K562 (cell line): Measurements from ENCODE around the gene MAGEB1. TPM values are rescaled to one million over a fixed set of nuclear protein-coding genes. Genes with fewer than 3 reads are reported as not detected.

Experiments
- ATF7 ChIP-seq: fragments of 450-650 bp; IDR thresholded peaks from 2 replicates; pipeline ENCODE4 v1.7.1; 2014; ENCODE audit warnings: mild to moderate bottlenecking, moderate library complexity
- CEBPB ChIP-seq: fragments of 450-650 bp; IDR thresholded peaks from 2 replicates; pipeline ENCODE4 v1.6.1; 2016; ENCODE audit warnings: missing genetic modification characterization, missing compliant biosample characterization
- CREM ChIP-seq: IDR thresholded peaks from 2 replicates; pipeline ENCODE4 v1.6.1; 2014; ENCODE audit warnings: antibody characterized with exemption, low read depth
- ETS2 ChIP-seq: IDR thresholded peaks from 2 replicates; pipeline ENCODE4 v1.6.1; 2016; ENCODE audit warnings: borderline replicate concordance, missing genetic modification characterization, mild to moderate bottlenecking, moderate library complexity, missing compliant biosample characterization; ENCODE audit not compliant: poor library complexity, severe bottlenecking
- FOSL1 ChIP-seq: fragments of 200-800 bp; sonication (Bioruptor generic); conservative IDR thresholded peaks from 2 replicates; pipeline ENCODE4 v1.6.1; 2016; ENCODE audit warnings: missing genetic modification characterization, missing compliant biosample characterization
- HNRNPL ChIP-seq: fragments of 200-400 bp; formaldehyde crosslinking; IDR thresholded peaks from 2 replicates; pipeline ENCODE4 v1.6.1; 2017; ENCODE audit warnings: low read depth, mild to moderate bottlenecking, low read length
- NCOR1 ChIP-seq: fragments of 450-650 bp; IDR thresholded peaks from 2 replicates; pipeline ENCODE4 v1.6.1; 2016; ENCODE audit warnings: mild to moderate bottlenecking, moderate library complexity
- NFE2 ChIP-seq: IDR thresholded peaks from 2 replicates; pipeline ENCODE4 v1.6.1; 2014; ENCODE audit warnings: antibody characterized with exemption, low read depth
- SAP30 ChIP-seq: fragments of 200-600 bp; sonication (generic); IDR thresholded peaks from 2 replicates; pipeline ENCODE4 v1.6.1; 2012; ENCODE audit warnings: borderline replicate concordance, low read depth, mild to moderate bottlenecking, moderate library complexity, low read length, control low read depth, inconsistent platforms; ENCODE audit not compliant: insufficient read depth, poor library complexity, severe bottlenecking
- SIX5 ChIP-seq, 2 experiments: IDR thresholded peaks; 2 replicates each; pipeline ENCODE4 v1.6.1; 2011; ENCODE audit warnings: low read length in 2 of 2, borderline replicate concordance in 1 of 2, low read depth in 1 of 2, mild to moderate bottlenecking in 1 of 2, moderate library complexity in 1 of 2; ENCODE audit not compliant: insufficient read depth in 1 of 2
- TAF9B ChIP-seq: fragments of 450-650 bp; IDR thresholded peaks from 2 replicates; pipeline ENCODE4 v1.6.1; 2018; ENCODE audit warnings: mild to moderate bottlenecking; ENCODE audit not compliant: partially characterized antibody
- ZBTB7A ChIP-seq: IDR thresholded peaks from 2 replicates; pipeline ENCODE4 v1.6.1; 2011; ENCODE audit warnings: low read depth, mild to moderate bottlenecking, low read length, moderate library complexity, borderline replicate concordance; ENCODE audit not compliant: control insufficient read depth
- ZFPM2 ChIP-seq: fragments of 250-450 bp; sonication (Bioruptor Pico); IDR thresholded peaks from 2 replicates; pipeline ENCODE4 v1.5.1; 2022; ENCODE audit warnings: mild to moderate bottlenecking
- ZNF121 ChIP-seq: sonication (generic); formaldehyde crosslinking; conservative IDR thresholded peaks from 2 replicates; pipeline ENCODE4 v1.8.0; 2022; ENCODE audit warnings: missing genetic modification reagents
- ZNF239 ChIP-seq: fragments of 250-450 bp; sonication (Bioruptor Pico); IDR thresholded peaks from 2 replicates; pipeline ENCODE4 v1.4.0; 2020; ENCODE audit warnings: mild to moderate bottlenecking
- ZNF398 ChIP-seq: fragments of 250-450 bp; sonication (Bioruptor Pico); IDR thresholded peaks from 2 replicates; pipeline ENCODE4 v1.8.0; 2021; ENCODE audit warnings: moderate library complexity, mild to moderate bottlenecking, inconsistent platforms
- ZNF57 ChIP-seq: fragments of 450-650 bp; formaldehyde crosslinking; IDR thresholded peaks from 2 replicates; pipeline ENCODE4 v1.4.0; 2020; ENCODE audit warnings: mild to moderate bottlenecking, moderate library complexity
- polyA plus RNA-seq, 8 experiments: library from polyadenylated mRNA; depleted of rRNA in 4 of 8; stranded (reverse) in 5 of 8; unstranded in 3 of 8; fragments of >200 nt; fragmentation: Nextera tagmentation in 2 of 8; fragmentation: Illumina TruSeq in 1 of 8; extraction: Ambion mirVana in 2 of 8; extraction: Trizol in 1 of 8; gene quantifications; 2 replicates each; pipeline versions ENCODE4 v1.2.1 to v1.2.3, GENCODE V29; 2011 to 2014; ENCODE audit warnings: inconsistent platforms in 1 of 8, missing spikeins in 1 of 8
- total RNA-seq, 7 experiments: library from RNA; depleted of rRNA in 6 of 7; stranded (reverse); fragments of >200 nt in 6 of 7; fragmentation: Illumina TruSeq in 2 of 7; extraction: Trizol in 2 of 7; gene quantifications; 2 replicates each; pipeline versions ENCODE4 v1.2.1 to v1.2.3, GENCODE V29; 2011 to 2021; ENCODE audit warnings: low replicate concordance in 1 of 7
- TF ChIP-seq, protein P1 (sequence below): fragments of 450-650 bp; conservative IDR thresholded peaks from 2 replicates; pipeline ENCODE4 v1.6.1; 2016; ENCODE audit warnings: missing genetic modification characterization, low read depth, mild to moderate bottlenecking, missing compliant biosample characterization, moderate library complexity
- TF ChIP-seq, protein P2 (sequence below): fragments of 200-400 bp; formaldehyde crosslinking; IDR thresholded peaks from 2 replicates; pipeline ENCODE4 v1.6.1; 2017; ENCODE audit warnings: mild to moderate bottlenecking, low read depth, low read length, moderate library complexity
- TF ChIP-seq, protein P3 (sequence below): fragments of 450-650 bp; formaldehyde crosslinking; IDR thresholded peaks from 2 replicates; pipeline ENCODE4 v1.4.0; 2022; ENCODE audit warnings: mild to moderate bottlenecking, moderate library complexity
- TF ChIP-seq, protein P4 (sequence below): sonication (generic); formaldehyde crosslinking; IDR thresholded peaks from 2 replicates; pipeline ENCODE4 v1.8.0; 2022; ENCODE audit warnings: mild to moderate bottlenecking, missing genetic modification reagents, borderline replicate concordance

Gene MAGEB1
- total and polyA plus RNA-seq, 9 of the 15 experiments (the other 6 are each of a cell fraction or from before 2014, with no cell fraction given), result 32.6 to 100 (median 43.4) TPM

- TF ChIP-seq, protein P1, sequence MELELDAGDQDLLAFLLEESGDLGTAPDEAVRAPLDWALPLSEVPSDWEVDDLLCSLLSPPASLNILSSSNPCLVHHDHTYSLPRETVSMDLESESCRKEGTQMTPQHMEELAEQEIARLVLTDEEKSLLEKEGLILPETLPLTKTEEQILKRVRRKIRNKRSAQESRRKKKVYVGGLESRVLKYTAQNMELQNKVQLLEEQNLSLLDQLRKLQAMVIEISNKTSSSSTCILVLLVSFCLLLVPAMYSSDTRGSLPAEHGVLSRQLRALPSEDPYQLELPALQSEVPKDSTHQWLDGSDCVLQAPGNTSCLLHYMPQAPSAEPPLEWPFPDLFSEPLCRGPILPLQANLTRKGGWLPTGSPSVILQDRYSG (tag), result no peak
- TF ChIP-seq TAF9B, result no peak
- TF ChIP-seq, protein P2, sequence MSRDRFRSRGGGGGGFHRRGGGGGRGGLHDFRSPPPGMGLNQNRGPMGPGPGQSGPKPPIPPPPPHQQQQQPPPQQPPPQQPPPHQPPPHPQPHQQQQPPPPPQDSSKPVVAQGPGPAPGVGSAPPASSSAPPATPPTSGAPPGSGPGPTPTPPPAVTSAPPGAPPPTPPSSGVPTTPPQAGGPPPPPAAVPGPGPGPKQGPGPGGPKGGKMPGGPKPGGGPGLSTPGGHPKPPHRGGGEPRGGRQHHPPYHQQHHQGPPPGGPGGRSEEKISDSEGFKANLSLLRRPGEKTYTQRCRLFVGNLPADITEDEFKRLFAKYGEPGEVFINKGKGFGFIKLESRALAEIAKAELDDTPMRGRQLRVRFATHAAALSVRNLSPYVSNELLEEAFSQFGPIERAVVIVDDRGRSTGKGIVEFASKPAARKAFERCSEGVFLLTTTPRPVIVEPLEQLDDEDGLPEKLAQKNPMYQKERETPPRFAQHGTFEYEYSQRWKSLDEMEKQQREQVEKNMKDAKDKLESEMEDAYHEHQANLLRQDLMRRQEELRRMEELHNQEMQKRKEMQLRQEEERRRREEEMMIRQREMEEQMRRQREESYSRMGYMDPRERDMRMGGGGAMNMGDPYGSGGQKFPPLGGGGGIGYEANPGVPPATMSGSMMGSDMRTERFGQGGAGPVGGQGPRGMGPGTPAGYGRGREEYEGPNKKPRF, result no peak
- peak; percentile 52; the same call in 1 of the 2 replicates for TF ChIP-seq CREM
- TF ChIP-seq ZNF239 (CRISPR knock-in tag), result no peak
- TF ChIP-seq ZFPM2 (CRISPR knock-in tag), result no peak
- TF ChIP-seq FOSL1 (tag), result peak; percentile 81
- no peak for TF ChIP-seq ZBTB7A
- TF ChIP-seq NFE2, result no peak
- peak; percentile 60; the same call in 1 of the 2 replicates for TF ChIP-seq ATF7
- TF ChIP-seq ZNF398 (CRISPR knock-in tag), result no peak
- no peak for TF ChIP-seq ETS2 (tag)
- no peak for TF ChIP-seq ZNF121 (CRISPR knock-in tag)
- peak; percentile 36 for TF ChIP-seq NCOR1
- TF ChIP-seq SIX5 (IDR thresholded peaks at IDR 0.05; ENCODE audit: borderline replicate concordance in 1 of 2, insufficient read depth in 1 of 2, low read depth in 1 of 2, low read length in 2 of 2), result no peak
- TF ChIP-seq HNRNPL, result no peak
- TF ChIP-seq, protein P3, sequence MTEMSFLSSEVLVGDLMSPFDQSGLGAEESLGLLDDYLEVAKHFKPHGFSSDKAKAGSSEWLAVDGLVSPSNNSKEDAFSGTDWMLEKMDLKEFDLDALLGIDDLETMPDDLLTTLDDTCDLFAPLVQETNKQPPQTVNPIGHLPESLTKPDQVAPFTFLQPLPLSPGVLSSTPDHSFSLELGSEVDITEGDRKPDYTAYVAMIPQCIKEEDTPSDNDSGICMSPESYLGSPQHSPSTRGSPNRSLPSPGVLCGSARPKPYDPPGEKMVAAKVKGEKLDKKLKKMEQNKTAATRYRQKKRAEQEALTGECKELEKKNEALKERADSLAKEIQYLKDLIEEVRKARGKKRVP (CRISPR knock-in tag), result no peak
- TF ChIP-seq CEBPB (tag), result no peak
- TF ChIP-seq, protein P4, sequence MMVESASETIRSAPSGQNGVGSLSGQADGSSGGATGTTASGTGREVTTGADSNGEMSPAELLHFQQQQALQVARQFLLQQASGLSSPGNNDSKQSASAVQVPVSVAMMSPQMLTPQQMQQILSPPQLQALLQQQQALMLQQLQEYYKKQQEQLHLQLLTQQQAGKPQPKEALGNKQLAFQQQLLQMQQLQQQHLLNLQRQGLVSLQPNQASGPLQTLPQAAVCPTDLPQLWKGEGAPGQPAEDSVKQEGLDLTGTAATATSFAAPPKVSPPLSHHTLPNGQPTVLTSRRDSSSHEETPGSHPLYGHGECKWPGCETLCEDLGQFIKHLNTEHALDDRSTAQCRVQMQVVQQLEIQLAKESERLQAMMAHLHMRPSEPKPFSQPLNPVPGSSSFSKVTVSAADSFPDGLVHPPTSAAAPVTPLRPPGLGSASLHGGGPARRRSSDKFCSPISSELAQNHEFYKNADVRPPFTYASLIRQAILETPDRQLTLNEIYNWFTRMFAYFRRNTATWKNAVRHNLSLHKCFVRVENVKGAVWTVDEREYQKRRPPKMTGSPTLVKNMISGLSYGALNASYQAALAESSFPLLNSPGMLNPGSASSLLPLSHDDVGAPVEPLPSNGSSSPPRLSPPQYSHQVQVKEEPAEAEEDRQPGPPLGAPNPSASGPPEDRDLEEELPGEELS, result no peak
- TF ChIP-seq SAP30, result no peak
- no peak for TF ChIP-seq ZNF57 (CRISPR knock-in tag)
Measured at GRCh38 chrX:30217465-30217864, 29.5 kb upstream of the MAGEB1 start (continued).
